ENCODE results near the gene SEM1.

DNA sequence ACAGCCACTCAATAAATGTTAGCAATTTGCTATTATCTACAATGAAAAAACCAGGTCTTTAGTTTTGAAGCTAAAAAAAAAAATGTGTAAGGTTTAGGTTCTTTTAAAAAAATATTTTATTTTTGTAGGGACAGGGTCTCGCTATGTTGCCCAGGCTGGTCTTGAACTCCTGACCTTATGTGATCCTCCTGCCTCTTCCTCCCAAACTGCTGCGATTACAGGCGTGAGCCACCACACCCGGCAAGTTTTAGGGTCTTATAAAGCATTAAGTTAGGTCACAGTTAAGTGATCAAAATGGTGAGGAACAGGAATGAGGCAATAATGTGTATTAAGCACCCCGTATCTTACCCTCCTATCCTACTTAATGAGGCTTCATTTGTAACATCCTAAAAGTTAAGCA is 774 bp downstream of the SEM1 start:
- TF ChIP-seq, protein P1, sequence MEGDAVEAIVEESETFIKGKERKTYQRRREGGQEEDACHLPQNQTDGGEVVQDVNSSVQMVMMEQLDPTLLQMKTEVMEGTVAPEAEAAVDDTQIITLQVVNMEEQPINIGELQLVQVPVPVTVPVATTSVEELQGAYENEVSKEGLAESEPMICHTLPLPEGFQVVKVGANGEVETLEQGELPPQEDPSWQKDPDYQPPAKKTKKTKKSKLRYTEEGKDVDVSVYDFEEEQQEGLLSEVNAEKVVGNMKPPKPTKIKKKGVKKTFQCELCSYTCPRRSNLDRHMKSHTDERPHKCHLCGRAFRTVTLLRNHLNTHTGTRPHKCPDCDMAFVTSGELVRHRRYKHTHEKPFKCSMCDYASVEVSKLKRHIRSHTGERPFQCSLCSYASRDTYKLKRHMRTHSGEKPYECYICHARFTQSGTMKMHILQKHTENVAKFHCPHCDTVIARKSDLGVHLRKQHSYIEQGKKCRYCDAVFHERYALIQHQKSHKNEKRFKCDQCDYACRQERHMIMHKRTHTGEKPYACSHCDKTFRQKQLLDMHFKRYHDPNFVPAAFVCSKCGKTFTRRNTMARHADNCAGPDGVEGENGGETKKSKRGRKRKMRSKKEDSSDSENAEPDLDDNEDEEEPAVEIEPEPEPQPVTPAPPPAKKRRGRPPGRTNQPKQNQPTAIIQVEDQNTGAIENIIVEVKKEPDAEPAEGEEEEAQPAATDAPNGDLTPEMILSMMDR (optimal IDR thresholded peaks at IDR 0.05 in 1 of 3, IDR thresholded peaks at IDR 0.05 in 1 of 3, conservative IDR thresholded peaks at IDR 0.05 in 1 of 3; ENCODE audit: extremely low read depth in 1 of 3, insufficient read depth in 2 of 3, low read length in 3 of 3): no peak
- no peak for TF ChIP-seq EZH2 (IDR thresholded peaks at IDR 0.05; ENCODE audit: low read length)

Data from keratinocyte (primary cell).